ENCODE data around the gene SIDT2. TPM values are rescaled to one million over a fixed set of nuclear protein-coding genes. Genes with fewer than 3 reads are reported as not detected.
"Not testable (repeated sequence)": the region's sequence is repeated elsewhere in the genome, so short reads cannot be mapped to it uniquely, and the experiment has no call there.

Gene SIDT2
- total RNA-seq, 4 donors from 2014 or later, result 38.4 to 49.4 (median 40.7) TPM

DNA sequence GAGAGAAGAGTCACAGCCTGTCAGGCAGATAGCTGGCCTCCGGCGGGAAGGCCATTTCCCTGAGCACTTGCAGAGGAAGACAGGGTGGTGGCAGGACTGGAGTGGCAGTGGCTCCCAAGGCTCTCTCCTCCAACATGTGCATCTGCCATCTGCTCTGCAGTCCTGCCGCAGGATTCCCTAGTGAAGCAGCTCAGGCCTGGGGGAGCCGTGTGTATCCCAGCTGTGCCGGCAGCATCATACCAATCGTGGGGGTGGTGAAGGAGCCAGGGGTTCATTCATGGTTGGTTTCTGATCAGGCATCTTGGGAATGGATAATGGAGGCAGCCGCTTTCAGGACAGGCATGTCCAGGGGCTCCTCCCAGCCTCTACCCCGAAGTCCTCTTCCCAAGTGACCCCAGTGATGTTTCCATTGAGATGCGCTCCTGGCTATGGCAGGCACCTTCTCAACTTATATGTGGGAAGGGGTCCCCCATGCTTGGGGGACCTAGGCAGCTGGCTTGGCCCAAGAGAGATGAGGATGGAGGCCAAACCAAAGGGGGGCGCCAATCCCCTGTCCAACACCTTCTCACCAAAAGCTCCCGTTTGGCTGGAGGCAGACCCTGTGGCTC, 26.8 kb downstream of the SIDT2 start:
- TF ChIP-seq CTCF (IDR thresholded peaks at IDR 0.05) (no peak), POLR2A (IDR thresholded peaks at IDR 0.05) (no peak)
- no peak overlapping the region for H3K4me3 ChIP-seq (ENCODE audit: low read depth, poor library complexity, severe bottlenecking)
- intact Hi-C loops (cut with DNase I; ENCODE audit: low total_unique reads), result no loop called here
- 86 to 90% methylated on average over 10 to 11 of the region's 11 CpGs for WGBS, 2 donors
- DNase-seq (ENCODE audit: low spot score in 2 of 2), result peak in 1 of 2 donors; percentile 67

DNA sequence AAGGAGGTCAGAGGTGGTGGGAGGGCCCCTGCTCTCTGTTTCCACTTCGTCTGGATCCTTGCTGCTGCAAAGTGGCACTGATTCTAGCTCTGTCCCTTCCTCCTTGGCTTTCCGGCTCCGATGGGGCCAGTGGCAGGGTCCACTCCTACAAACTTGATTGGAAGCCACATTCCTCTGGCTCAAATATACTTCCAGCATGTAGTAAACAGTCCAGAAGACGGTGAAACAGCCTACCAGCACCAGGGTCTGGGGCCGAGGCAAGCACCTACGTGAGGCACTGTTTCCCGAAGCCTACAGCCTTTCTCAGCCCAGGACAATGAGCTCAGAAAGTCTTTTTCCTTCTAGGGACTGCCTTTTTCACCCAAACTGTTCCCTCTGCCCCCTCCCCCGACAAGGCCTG, 27.6 kb downstream of the SIDT2 start:
- H3K4me3 ChIP-seq (ENCODE audit: low read depth, poor library complexity, severe bottlenecking); DNase-seq (ENCODE audit: low spot score in 2 of 2); intact Hi-C loops (cut with DNase I; ENCODE audit: low total_unique reads): not testable (repeated sequence)
- 77 to 91% methylated on average over 7 to 8 of the region's 8 CpGs for WGBS, 2 donors

DNA sequence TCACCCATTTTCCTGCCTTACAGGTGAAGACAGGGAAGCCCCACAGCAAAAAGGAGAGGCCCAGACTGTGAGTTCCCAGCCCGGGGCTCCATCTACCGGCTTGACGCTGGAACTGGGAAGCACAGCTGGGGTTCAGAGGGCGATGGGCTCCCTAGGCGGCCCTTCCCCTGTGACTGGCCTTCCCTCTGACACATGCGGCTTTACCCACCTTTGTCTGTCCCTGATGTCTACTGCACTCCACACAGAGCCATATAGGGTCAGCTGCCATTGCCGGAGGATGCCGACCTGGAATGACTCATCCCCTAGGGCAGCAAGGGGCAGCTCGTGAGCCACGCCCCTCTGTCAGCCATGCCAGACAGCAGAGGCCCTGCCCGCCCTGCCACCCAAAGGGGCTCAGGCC, 28.3 kb downstream of the SIDT2 start:
- no CpG with 5 or more reads among the region's 11 CpGs for WGBS, 2 donors
- H3K4me3 ChIP-seq (ENCODE audit: low read depth, poor library complexity, severe bottlenecking); DNase-seq (ENCODE audit: low spot score in 2 of 2); intact Hi-C loops (cut with DNase I; ENCODE audit: low total_unique reads): not testable (repeated sequence)

DNA sequence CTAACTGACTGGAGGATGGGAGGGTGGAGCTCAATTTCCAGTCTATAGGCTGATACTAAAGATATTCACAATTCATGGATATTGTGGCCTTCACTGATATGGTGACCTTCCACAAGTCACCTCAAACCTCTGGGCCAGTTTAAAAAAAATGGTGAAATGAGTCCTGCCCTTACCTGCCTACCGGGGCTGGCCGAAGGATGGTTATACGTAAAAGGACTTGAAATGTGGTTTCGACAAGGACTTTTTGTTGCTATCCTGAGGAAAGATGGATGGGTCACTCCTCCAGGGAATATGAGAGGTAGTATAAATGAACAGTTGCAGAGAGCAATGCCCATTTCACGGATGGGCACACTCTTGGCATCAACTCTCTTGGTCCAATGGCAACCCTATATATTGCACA, 28.9 kb downstream of the SIDT2 start:
- intact Hi-C loops (cut with DNase I; ENCODE audit: low total_unique reads); DNase-seq (ENCODE audit: low spot score in 2 of 2); H3K4me3 ChIP-seq (ENCODE audit: low read depth, poor library complexity, severe bottlenecking): not testable (repeated sequence)
- 86 to 95% methylated on average over 4 to 5 of the region's 5 CpGs for WGBS, 2 donors

DNA sequence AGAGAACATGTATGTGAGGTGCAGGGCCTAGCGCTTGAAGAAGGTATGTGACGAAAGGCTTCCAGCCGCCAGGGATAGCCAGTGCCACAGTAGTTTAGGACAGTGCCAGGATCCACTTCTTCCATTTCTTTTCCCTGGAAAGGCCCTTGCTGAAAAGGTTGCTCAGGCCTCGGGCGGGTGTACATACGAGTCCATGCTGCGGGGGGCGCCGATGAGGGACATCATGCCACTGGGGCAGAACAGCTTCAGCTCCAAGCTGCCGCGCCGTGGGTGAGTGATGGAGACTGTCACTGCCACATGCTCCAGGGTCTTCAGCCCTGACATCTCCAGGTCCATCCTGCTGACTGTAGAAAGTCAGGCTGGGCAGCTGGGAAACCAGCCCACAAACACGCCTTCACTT, 30.2 kb downstream of the SIDT2 start:
- DNase-seq (ENCODE audit: low spot score in 2 of 2); H3K4me3 ChIP-seq (ENCODE audit: low read depth, poor library complexity, severe bottlenecking); intact Hi-C loops (cut with DNase I; ENCODE audit: low total_unique reads): not testable (repeated sequence)
- WGBS, 2 donors, result 86% methylated on average over 10 of the region's 13 CpGs; no CpG with 5 or more reads in 1 of the 2 donors

- H3K4me3 ChIP-seq (ENCODE audit: low read depth, poor library complexity, severe bottlenecking); DNase-seq (ENCODE audit: low spot score in 2 of 2); intact Hi-C loops (cut with DNase I; ENCODE audit: low total_unique reads): not testable (repeated sequence)
- 89 to 91% methylated on average over 7 to 8 of the region's 8 CpGs for WGBS, 2 donors
These were observed 31.0 kb downstream of the SIDT2 start for GRCh38 chr11:117209351-117210125.

DNA sequence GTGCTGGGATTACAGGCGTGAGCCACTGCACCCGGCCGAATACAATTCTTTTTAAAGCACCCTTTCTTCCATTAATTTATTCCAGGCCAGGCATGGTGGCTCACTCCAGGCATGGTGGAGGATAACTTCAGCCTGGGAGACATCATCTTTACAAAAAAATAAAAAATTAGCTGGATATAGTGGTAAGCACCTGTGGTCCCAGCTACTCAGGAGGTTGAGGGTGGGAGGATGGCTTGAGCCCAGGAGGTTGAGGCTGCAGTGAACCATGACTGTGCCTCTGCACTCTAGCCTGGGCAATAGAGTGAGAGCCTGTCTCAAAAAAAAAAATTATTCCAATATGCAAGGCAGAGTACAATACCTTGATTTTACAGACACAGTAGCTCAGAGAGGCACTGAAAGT, 32.1 kb downstream of the SIDT2 start:
- no peak overlapping the region for H3K4me3 ChIP-seq (ENCODE audit: low read depth, poor library complexity, severe bottlenecking)
- 94 to 95% methylated on average over 3 of the region's 3 CpGs for WGBS, 2 donors
- intact Hi-C loops (cut with DNase I; ENCODE audit: low total_unique reads), result no loop called here
- no peak for TF ChIP-seq POLR2A (IDR thresholded peaks at IDR 0.05)
- no peak for TF ChIP-seq CTCF (IDR thresholded peaks at IDR 0.05)
- DNase-seq (ENCODE audit: low spot score in 2 of 2), result no peak

- intact Hi-C loops (cut with DNase I; ENCODE audit: low total_unique reads), result no loop called here
- whole genome bisulfite sequencing, 2 donors, result 93 to 97% methylated on average over 11 of the region's 11 CpGs
These were observed 34.3 kb downstream of the SIDT2 start for GRCh38 chr11:117212697-117213355.

More at GRCh38 chr11:117212697-117213355, 34.3 kb downstream of the SIDT2 start:
- TF ChIP-seq POLR2A (IDR thresholded peaks at IDR 0.05), result no peak
- TF ChIP-seq CTCF (IDR thresholded peaks at IDR 0.05), result no peak
- no peak for DNase-seq (ENCODE audit: low spot score in 2 of 2)
- H3K4me3 ChIP-seq (ENCODE audit: low read depth, poor library complexity, severe bottlenecking), result no peak overlapping the region
